ENCODE results near the gene GRIK3. TPM values are rescaled to one million over a fixed set of nuclear protein-coding genes. Genes with fewer than 3 reads are reported as not detected.
A peak's percentile ranks its signal among the peaks of the same experiment; 100 is the strongest.

Gene GRIK3
- total RNA-seq, 1 experiment from 2014 or later: not detected

DNA sequence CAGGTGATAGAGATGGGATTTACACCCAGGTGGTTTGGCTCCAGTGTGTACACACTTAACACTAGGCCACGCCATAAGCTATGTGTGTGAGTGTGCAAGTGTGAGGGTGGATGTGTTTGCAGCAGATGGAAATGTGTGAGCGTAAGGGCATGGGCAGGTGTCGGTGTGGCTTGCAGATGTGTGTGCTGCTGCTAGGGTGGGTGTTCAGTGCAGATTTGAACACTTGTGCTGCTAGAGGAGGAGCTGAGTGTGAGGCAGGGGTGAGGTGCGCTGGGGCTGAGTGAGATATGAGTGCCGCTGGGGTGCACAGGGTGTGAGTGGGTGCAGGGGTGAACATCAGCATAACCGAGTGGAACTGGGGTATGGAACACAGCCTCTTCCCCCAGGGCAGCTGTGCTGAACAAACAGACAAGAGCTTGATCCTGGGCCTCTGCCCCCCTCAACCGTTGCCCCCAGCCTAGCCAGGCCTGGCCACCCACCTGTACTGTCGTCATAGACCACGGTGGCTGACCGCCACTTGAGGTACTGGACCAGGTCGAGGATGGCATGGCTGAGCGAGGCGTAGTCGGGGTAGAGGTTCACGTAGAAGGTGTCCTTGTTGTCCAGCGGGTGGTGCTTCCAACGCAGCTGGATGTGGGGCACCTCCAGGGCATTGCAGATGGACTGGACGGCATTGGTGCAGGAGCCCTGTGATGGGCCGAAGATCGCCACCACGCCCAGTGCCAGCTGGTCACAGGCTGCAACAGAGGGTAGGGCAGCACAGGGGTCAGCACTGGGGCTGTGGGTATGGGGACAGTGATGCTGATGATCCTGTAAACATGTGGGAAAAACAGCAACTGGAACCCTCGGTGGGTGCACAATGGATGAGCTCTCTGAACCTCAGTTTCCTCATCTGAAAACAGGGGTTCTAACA is 153.9 kb downstream of the GRIK3 start:
- no peak for DNase-seq (ENCODE audit: low spot score)

DNA sequence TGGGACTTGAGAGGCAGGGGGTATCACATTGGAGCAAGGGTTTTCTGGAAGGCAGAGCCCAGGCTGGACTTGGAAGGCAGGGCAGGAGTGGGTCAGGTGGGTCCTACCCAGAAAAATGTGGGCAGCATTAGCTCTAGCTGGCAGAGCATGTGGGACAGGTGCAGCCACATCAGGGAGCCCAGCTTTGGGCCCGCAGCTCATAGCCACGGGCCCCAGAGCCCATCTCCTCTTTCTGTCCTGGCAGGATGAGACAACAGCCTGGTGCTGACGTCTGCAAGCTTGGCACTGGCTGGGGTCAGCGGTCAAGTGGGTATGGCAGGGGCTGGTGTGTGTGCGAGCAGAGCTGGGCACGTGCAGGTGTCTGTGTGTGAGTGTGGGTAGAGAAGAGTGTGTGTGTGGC is 154.7 kb downstream of the GRIK3 start:
- DNase-seq (ENCODE audit: low spot score): no peak

DNA sequence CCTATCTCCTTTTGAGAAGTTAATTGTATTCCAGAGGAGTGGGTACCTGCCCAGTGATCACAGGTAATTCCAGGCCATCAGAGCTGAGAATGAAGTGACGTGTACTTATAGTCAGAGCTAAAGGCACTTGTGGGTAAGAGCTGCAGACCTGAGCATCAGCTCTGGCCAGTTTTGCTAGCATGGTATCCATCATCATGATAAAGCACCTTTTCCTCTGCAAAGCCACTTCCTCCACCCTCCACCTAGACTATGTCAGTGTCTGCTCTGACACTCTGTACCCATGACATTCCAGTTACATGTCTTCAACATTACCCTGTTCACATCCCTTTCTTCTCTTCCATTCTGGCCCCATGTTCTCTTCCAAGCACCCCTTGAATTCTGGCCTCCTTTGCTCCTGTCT is 157.3 kb downstream of the GRIK3 start:
- no peak for DNase-seq (ENCODE audit: low spot score)

DNA sequence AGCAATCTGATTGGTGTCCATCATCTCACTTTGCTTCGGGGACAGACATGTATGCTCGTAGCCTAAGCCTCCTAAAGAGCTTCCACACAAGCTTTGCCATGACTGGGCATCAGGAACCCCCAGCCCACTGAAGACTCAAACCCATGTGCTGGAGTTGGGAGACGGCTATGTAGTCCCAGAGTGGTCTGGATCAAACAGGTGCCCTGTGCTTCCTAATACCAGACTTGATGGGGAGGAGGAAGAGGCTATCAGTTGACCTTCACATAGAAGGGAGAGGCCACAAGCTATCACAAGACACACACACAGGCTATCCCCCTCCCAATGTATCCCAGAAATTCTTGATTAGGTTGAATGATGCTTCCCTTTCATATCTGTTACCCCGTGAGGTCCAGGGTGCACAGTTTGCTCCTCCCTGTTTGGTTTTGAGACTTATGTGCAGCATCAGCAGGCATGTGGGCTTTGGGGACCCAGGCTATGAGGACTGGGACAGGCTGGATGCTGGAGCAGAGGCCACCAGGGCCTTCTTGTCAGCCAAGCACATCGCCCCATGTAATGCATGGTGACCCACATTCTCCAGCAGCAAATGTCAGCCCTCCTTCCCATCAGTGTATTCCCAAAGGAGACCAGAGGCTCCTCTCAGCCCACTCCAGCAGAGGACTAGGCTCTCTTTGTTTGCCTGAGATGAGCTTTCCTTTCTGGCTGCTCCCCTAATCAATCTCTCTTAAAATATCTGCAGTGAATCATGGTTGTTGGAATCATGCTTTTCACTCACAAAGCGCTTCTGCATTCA is 159.8 kb downstream of the GRIK3 start:
- no peak for DNase-seq (ENCODE audit: low spot score)

DNA sequence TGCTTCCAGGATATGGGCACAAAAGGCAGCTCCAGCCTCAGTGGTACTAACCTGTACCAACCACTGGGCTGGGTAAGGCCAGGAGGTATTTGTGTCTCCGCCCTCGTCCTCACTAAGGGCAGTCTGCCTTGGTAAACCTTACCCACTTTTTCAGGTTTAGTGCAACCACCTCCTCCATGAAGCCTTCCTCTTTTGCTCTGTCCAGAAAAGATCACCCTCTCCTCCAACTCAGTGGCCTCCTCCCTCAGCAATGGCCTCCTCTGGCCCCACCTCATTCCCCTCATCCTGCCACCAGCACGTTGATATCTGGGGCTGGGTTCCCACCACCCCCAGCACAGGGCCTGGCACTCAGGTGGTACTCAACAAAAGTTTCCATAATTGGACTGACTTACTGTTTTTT is 161.5 kb downstream of the GRIK3 start:
- no peak for DNase-seq (ENCODE audit: low spot score)

DNA sequence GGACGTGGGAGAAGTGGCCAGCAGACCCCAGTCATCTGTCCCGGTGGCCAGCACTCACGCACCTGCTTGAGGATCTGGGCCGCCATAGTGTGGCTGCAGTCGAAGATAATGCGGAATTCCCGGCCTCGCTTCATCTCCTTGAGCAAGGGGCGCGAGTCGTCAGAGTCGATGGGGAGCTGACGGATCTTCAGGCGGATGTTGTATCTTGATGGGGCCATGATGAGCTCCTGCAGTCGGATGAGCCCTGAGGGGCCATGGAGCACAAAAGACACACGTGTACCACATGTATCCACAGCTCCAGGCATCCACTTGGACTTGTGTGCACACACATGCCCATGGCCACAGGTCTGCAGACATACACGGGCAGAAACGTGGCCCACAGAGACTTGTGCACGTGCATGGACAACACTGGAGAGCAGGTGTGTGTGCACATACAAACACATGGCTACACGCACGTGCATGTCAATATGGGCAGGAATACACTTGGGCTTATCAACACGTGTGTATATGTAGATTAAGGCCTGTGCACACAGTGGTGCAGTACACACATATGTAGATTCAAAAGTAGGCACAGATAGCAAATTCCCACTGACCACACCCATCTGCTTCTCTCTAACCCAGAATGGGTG is 162.1 kb downstream of the GRIK3 start:
- DNase-seq (ENCODE audit: low spot score): no peak

DNA sequence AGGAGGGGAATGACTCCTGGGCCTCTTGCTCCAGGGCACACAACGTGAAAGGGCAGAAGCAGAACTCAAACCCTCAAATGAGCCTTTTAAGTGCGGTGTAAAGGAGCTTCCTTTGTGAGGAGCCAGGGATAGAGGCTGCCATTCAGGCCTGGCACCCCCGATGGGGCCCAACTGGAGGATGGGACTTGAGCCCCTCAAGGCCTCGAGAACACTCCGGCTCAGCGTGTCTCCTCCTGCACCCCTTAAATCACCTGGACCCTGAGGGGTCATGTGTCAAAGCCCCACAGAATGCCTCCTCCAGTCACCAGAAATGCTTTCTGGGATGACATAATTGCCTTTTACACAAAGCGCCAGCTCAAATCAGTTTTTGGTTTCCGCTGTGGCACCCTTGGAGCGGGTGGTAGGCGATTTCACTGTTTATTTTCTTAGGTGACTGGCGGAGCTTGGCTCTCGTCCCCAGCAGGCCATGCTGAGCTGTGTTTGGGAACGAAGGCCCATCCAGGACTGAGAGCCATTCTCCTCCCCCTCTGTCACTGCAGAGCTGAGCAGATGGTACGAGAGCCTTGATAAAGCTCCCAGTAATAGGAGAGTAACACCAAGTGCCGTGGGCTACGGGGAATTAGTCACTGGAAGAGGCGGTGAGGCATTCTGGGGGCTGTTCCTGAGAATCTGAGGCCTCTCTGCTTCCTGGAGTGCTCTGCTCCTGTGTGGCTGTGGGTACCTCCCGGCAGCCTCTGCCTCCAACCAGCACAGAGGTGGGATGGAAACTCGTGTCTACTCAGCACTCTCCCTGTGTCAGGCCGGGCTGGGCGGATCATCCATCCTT is 163.0 kb downstream of the GRIK3 start:
- peak; percentile 86 for DNase-seq (ENCODE audit: low spot score)

DNA sequence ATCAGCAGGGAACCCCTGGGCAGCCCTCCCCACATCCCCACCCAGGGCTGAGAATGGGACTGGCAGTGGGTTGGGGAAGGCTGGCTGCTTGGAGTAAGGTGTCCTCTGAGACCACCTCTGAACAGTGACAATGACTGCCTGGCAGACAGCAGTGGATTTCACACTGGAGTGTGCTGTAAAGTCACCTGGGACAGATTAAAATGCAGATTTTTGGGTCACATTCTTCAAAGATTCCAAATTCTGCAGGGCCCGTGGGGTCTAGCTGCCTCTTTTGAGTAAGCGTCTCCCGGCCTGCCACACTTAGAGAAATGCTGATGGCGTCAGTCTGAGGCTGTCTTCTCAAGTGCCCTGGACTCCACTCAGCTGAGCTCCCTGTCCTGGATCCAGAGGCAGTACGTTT is 164.5 kb downstream of the GRIK3 start:
- DNase-seq (ENCODE audit: low spot score): no peak

DNA sequence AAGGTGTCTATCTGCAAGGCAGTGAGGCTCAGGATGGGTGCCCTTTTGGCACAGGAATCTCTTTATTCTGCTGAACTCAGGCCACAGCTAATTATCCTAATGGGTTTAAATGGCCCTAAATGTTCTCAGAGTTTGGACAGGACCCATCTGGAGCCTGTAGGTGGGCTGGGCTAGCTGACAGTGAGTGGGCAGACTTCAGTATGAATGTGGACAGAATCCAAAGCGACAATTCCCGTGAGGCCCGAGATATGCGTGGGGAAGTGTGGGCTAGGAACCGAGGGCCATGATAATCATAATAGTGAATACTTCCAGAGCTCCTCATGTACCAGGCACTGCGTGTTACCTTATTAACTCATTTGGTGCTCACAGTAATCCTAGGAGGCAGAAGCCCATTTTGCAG is 165.3 kb downstream of the GRIK3 start:
- DNase-seq (ENCODE audit: low spot score): no peak

DNA sequence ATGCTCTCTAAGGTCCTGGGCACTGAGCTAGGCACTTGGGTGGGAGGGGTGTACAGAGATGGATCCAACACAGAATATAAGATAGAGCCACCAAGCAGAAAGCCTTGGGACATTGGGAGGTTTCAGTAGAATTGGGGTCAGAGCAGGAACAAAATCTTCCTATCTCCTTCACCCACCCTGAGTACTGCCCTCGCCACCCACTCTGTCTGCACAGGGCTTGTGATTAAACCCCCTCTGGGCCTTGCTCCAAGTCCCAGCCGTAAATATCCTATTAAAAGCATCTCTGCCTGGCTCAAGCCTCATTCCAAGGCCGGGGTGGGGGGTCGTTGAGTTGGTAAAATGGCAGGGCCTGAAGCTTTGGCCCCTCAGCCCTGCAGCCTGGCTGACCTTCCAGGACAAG is 166.7 kb downstream of the GRIK3 start:
- DNase-seq (ENCODE audit: low spot score): no peak

DNA sequence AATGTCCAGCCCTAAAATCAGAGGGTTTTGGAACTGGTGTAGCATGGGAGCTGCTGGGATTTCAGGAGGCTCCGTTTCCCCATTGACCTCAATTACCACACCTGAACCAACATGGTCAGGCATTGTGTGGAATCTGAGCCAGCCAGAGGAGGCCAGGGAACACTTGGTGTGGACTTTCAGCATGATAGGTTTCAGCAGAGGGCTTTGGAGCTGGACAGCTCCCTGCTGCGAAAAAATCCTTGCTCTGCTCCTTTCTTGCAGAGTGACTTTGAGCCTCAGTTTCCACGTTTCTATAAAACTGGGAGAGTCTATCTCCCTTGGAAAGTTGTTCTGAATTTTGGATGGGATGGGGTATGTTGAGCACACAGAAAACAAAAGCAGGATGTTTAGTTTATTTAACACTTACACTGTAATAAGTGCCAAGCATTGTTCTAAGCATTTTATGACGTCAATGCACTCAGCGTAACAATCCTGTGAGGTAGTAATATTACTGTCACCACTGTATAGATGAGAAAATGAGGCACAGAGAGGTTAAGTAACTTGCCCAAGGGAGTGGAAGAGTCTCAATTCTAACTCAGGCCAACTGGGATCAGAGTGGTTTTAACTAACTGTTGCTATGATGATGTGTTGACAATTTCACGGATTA is 168.0 kb downstream of the GRIK3 start:
- no peak for DNase-seq (ENCODE audit: low spot score)

DNA sequence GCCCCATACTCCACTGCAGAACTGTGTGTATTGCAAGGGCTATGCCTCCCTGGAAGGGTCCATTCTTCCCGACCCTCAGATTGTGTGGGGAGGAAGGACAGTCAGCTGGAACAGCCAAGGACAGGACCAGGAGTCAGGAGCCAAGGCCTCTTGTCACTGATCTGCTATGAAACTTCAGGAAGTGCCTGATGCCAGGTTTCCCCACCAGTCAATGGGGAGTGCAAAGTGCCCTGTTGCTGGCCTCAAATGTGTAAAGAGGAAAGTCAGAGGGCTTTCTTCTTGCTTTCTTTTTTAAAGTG is 168.8 kb downstream of the GRIK3 start:
- no peak for DNase-seq (ENCODE audit: low spot score)

DNA sequence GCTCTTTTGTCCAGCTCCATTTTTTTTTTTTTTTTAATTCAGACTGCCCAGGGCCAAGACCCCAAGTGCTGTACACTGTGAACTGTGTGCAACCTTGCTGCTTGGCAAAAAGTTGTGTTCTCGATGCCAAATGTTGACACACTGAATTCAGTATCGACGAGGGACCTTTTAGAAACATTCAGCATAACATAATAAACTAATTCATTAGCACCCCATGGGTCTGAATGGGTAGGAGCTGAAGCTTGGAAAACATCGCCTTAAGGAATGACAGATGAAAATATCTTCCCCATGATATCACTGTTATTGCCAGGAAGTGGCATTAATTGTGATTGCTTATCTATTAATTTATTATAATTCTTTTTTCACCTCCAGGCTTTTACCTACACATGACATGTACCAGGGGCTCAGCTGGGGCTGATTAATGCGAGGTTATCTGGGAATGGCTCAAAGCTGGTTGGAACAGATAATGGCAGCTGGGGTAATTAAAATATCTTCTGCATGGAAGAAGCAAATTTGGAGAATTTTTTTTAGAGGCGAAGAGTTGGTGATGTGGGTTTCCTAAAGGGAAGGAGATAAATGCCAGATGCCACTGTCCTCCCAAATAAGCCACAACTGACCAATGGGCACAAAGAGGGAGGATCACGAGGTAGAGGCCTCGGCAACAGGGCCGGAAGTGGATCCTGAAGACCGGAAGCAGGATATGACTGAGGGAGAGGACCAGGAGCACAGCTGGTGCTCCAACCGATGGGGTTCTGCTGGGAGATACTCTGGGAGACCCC is 169.3 kb downstream of the GRIK3 start:
- no peak for DNase-seq (ENCODE audit: low spot score)

DNA sequence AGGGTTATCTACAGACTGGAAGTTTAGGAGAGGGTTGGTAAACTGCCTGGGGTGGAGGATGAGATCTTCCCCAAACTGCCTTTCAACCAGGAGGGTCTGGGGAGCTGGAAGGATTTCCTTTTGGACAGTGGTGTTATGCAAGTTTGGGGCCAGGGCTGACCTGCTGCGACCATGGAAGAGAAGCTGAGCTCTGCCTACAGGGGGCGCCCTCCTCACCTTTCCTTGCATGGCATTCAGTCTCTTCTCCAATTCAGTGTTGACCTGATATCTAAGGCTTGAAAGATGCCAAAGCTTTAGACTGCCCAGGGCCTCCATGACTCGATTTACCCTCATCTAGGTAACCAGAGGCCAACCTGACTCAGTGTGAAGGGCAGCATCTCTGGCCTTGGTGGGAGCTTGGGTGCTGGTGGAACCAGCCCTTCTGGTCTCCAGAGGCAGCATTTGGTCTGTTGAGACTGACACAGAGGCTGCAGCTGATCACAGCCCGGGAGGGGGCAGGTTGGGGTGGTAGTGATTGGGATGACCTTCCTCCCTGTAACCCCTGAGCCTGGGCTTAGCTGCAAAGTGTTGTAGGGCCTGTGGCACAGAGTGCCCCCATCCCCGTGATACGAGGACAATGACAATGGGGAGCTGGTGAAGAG is 170.0 kb downstream of the GRIK3 start:
- DNase-seq (ENCODE audit: low spot score): no peak

DNA sequence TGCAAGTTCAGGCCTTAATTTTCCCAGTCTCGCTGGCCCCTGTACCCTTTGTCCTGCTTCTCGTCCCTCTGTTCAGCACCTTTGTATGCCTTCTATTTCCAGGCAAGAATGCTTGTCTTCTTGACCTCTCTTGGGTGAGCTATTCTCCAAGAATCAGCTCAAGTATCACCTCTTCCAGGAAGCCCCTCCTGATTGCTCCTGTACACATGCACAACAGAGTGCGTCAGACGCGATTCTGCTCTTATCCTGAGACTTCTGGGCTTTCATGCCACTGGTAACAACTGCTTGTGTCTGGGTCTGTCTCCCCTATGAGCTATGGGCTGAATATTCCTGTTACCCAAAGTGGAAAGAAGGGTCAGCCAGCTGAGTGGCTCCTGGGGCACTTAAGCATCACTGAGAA is 170.8 kb downstream of the GRIK3 start:
- no peak for DNase-seq (ENCODE audit: low spot score)

DNA sequence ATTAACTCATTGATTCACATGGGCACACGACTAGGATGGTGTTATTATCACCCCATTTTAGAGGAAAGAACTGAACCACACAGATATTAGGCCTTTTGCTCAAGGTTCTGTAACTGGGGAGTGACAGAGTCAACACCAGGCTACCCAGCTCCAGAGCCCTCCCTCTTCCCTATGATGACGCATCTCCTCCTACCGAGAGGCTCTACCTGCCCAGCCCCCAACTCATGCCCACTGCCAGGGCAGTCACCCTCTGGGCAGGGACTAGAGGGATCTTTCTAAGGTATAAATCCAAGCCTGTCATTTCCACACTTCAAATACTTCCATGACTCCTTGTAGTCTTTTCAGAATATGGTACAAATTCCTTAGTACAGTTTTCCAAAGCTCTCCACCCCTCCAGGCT is 171.3 kb downstream of the GRIK3 start:
- DNase-seq (ENCODE audit: low spot score): no peak

DNA sequence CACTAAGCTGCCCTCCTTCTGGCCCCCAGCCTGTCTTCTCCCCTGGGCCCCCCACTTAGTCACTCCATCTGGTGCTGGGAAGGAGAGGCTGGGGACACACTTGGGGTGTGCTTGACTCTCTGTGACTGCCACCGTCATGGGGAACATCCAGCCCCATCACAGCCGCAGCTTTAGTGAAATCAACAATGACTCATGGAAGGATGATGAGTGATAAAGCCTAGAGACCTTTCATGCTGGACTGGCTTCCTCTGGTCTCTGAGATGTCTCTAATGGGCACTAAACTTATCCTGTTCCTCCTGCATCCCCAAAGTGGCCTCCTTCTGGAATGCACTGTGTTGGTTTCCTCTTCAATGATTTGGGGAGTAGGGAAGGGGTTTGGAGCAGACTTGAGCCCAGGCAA is 172.9 kb downstream of the GRIK3 start:
- DNase-seq (ENCODE audit: low spot score): no peak

DNA sequence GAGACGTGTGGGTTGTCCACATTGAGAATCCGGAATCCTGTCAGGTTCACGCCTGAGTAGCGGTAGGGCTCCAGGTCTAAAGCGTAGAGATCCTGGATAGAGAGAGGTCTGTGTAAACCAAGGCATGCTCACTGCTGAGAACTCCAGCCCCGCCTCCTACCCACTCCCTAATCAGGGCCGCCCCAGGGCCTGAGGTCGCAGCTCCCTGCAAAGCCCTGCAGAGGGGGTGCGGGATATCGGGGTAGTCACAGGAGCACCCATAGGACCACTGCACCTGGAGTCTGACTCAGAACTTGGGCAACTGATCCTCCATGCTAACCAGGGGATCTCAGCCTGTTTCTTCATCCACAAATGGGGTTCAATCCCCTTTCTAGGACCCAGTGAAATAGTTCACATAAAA is 174.4 kb downstream of the GRIK3 start:
- DNase-seq (ENCODE audit: low spot score): no peak

DNA sequence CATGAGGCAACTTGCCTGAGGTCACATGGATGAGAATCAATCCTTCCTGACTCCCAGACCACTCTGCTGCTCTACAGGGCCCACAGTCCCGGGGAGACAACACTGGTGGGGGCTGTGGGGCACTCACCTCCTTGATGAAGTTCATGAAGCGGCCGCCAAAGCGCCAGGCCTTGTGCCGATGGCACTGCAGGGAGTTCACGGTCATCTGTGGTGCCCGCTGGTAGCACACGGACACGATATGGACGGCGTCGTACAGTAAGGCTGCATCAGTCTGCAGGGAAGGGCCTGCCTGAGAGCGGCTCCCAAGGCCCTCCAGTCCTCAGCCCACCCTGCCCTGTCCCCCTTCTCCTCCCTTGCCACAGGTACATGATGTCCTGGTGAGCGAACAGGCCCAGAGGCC is 175.3 kb downstream of the GRIK3 start:
- DNase-seq (ENCODE audit: low spot score): no peak

DNA sequence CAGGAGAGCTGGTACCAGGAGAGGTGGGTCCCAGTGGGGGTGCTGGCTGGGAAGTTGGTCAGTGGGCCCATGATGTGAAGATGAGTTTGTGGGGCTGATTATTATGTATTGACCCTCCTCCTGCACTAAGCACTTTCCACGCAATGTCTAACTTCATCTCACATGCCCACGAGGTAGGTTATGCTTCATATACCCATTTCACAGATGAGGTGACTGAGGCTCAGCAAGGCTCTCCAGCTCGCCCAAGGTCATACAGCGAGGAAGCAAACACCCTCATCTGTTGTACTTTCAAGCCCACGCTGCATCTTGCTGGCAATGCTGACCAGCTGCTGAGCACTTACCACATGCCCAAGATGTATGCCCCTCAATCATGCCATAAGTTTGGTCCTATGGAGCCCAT is 175.8 kb downstream of the GRIK3 start:
- DNase-seq (ENCODE audit: low spot score): no peak

Data from H4 (cell line).